ENCODE data around the gene ARHGEF25.

ARHGEF25 gene

GRCh38 chr12:57621497-57622292 lies 10.5 kb downstream of the ARHGEF25 start:
- no peak for DNase-seq (ENCODE audit: low read depth)

- no peak for DNase-seq (ENCODE audit: low read depth)
Measured at GRCh38 chr12:57622293-57623245, 11.3 kb downstream of the ARHGEF25 start.

- no peak for DNase-seq (ENCODE audit: low read depth)
Measured at GRCh38 chr12:57623385-57623784, 12.2 kb downstream of the ARHGEF25 start.

GRCh38 chr12:57623811-57624390 lies 12.7 kb downstream of the ARHGEF25 start:
- DNase-seq (ENCODE audit: low read depth), result no peak

- no peak for DNase-seq (ENCODE audit: low read depth)
Measured at GRCh38 chr12:57624441-57625220, 13.4 kb downstream of the ARHGEF25 start.

- no peak for DNase-seq (ENCODE audit: low read depth)
Measured at GRCh38 chr12:57625261-57626032, 14.2 kb downstream of the ARHGEF25 start.

- DNase-seq (ENCODE audit: low read depth), result no peak
Measured at GRCh38 chr12:57626111-57626920, 15.1 kb downstream of the ARHGEF25 start.

- DNase-seq (ENCODE audit: low read depth), result no peak
Measured at GRCh38 chr12:57626921-57627445, 15.7 kb downstream of the ARHGEF25 start.

GRCh38 chr12:57627501-57628279 lies 16.5 kb downstream of the ARHGEF25 start:
- DNase-seq (ENCODE audit: low read depth), result no peak

- no peak for DNase-seq (ENCODE audit: low read depth)
Measured at GRCh38 chr12:57628280-57629191, 17.3 kb downstream of the ARHGEF25 start.

- DNase-seq (ENCODE audit: low read depth), result no peak
Measured at GRCh38 chr12:57629897-57630471, 18.7 kb downstream of the ARHGEF25 start.

GRCh38 chr12:57630891-57631433 lies 19.7 kb downstream of the ARHGEF25 start:
- no peak for DNase-seq (ENCODE audit: low read depth)

GRCh38 chr12:57631566-57632072 lies 20.4 kb downstream of the ARHGEF25 start:
- no peak for DNase-seq (ENCODE audit: low read depth)

- DNase-seq (ENCODE audit: low read depth), result no peak
Measured at GRCh38 chr12:57632073-57632957, 21.1 kb downstream of the ARHGEF25 start.

GRCh38 chr12:57632958-57633840 lies 22.0 kb downstream of the ARHGEF25 start, which contains the start of gene B4GALNT1:
Gene B4GALNT1 (minus strand): TSS chr12:57633201. CDS start chr12:57632132, 1,069 bp downstream.
- DNase-seq (ENCODE audit: low read depth), result no peak

All from activated gamma-delta T cell treated with anti-CD3 and anti-CD28 coated beads, Interleukin-2, amount 50 U/mL, for 16 hours (primary cell).